Ramos (cell line): Measurements from ENCODE around the gene SLC49A4.
"Not testable (repeated sequence)": the region's sequence is repeated elsewhere in the genome, so short reads cannot be mapped to it uniquely, and the experiment has no call there.

Source experiments
- in situ Hi-C: fragments of 300-500 bp; cut with MboI; formaldehyde crosslinking; loops from one replicate; pipeline ENCODE4 v1.14.3; 2022; ENCODE audit warnings: low sequenced_read_pairs; ENCODE audit not compliant: unreplicated experiment

SLC49A4 gene, protein sequence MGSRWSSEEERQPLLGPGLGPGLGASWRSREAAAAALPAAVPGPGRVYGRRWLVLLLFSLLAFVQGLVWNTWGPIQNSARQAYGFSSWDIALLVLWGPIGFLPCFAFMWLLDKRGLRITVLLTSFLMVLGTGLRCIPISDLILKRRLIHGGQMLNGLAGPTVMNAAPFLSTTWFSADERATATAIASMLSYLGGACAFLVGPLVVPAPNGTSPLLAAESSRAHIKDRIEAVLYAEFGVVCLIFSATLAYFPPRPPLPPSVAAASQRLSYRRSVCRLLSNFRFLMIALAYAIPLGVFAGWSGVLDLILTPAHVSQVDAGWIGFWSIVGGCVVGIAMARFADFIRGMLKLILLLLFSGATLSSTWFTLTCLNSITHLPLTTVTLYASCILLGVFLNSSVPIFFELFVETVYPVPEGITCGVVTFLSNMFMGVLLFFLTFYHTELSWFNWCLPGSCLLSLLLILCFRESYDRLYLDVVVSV

DNA sequence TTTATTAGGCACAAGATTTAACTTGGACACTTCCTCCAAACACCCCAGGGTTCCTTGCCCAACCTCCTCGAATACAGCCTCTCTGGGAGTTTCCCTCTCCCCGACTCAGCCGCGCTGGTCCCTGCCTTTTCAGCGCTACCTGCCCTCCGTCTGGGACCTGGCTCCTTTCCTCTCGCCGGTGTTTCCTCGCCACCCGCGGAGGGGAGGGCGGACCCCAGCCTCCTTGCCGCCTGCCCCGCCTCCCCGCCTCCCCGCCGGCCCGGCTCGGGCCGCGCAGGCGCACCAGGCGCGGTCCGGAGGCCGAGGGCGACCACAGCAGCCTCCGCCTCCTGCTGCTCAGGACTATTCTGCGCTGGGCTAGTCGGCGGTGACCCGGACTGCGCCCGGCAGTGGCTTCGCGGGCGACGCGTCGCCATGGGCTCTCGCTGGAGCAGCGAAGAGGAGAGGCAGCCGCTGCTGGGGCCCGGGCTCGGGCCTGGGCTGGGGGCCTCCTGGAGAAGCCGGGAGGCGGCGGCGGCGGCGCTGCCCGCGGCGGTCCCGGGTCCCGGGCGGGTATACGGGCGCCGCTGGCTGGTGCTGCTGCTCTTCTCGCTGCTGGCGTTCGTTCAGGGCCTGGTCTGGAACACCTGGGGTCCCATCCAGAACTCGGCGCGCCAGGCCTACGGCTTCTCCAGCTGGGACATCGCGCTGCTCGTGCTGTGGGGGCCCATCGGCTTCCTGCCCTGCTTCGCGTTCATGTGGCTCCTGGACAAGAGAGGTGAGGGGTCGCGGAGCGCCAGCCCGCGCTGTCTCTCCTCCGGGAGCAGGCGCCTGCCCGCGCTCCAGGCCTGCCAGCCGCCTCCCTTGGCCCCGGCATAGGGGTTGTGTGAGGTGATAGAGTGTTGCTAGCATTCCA, at the start of gene SLC49A4:
Gene SLC49A4 (plus strand): TSS at position 291 of the 895 bp plus-strand sequence. CDS start 124 bp downstream, at position 415.
- in situ Hi-C loops: no loop called here

DNA sequence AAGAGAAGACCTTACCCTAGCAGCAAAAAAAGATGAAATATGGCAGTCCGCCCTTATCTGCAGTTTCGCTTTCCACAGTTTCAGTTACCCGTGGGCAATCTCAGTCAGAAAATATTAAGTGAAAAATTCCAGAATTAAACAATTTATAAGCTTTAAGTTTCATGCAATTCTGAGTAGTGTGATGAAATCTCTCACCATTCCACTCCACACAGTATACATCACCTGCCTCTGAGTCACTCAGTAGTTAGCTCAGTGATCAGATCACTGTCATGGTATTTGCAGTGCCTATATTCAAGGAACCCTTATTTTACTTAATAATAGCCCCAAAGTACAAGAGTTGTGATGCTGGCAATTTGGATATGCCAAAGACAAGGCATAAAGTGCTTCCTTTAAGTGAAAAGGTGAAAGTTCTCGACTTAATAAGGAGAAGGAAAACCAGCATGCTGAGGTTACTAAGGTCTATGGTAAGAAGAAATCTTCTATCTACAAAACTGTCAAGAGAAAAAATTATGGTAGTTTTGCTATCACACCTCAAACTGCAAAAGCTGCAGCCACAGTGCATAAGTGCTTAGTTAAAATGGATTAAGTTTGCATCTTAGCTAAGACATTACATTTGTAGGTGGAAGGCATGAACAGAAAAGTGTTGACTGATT, 49.4 kb upstream of the SLC49A4 start:
- in situ Hi-C loops: no loop called here

DNA sequence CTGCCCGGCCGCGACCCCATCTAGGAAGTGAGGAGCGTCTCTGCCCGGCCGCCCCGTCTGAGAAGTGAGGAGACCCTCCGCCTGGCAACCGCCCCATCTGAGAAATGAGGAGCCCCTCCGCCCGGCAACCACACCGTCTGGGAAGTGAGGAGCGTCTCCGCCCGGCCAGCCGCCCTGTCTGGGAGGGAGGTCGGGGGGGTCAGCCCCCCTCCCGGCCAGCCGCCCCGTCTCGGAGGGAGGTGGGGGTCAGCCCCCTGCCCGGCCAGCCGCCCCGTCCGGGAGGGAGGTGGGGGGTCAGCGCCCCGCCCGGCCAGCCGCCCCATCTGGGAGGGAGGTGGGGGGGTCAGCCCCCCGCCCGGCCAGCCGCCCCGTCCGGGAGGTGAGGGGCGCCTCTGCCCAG, 47.6 kb upstream of the SLC49A4 start:
- in situ Hi-C loops: not testable (repeated sequence)

DNA sequence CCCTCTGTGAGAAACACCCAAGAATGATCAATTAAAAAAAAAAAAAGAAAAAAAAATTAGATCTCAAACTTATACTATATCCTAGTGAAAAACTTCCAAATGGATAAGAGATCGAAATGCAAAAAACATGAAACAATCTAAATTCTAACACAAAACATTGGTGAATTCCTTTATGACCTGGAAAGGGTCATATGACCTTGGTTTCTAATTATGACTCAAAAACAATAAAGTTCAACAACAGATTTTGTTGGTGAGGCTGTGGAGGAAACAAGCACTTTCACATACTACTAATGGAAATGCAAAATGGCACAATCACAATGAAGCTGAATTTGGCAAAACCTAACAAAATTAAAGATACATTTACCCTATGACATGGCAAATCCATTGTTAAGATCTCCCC, 46.5 kb upstream of the SLC49A4 start:
- in situ Hi-C loops: no loop called here

DNA sequence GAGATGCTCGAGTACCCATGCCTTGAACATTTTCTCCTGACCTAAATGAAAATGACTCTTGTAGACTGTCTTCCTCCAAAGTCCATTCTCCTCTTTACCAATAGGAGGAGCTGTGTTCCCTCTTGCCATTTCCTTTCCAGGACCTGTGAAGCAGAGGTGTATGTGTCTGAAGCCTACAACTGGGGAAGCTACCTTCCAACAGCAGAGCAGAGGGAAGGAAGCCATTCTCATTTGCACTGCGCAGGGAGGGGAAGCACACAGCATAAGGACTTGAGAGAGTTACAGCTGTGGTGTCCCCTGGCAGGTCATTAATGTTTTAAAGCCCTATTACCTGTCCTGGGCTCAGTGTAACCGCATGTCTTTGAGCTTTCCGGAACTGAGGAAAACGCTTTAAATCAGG, 39.9 kb upstream of the SLC49A4 start:
- in situ Hi-C loops: no loop called here

DNA sequence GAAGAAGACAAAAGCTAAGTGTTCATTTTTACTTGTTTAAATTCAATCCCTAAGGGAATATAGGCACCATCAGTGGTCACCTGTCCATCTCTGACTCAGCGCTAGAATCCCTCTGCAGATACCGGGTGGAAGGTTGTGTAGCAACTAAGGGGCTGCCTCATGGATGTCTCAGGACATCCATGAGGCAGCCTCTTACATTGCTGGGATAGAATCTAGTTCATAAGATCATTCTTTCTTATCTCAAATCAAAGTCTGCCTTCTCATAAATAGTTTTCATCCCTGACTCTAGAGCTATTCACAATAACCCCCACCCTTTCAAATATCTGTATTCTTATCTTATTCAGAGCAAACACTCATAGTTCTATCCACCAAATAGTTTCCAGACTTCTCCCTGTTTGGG, 39.4 kb upstream of the SLC49A4 start:
- in situ Hi-C loops: no loop called here

DNA sequence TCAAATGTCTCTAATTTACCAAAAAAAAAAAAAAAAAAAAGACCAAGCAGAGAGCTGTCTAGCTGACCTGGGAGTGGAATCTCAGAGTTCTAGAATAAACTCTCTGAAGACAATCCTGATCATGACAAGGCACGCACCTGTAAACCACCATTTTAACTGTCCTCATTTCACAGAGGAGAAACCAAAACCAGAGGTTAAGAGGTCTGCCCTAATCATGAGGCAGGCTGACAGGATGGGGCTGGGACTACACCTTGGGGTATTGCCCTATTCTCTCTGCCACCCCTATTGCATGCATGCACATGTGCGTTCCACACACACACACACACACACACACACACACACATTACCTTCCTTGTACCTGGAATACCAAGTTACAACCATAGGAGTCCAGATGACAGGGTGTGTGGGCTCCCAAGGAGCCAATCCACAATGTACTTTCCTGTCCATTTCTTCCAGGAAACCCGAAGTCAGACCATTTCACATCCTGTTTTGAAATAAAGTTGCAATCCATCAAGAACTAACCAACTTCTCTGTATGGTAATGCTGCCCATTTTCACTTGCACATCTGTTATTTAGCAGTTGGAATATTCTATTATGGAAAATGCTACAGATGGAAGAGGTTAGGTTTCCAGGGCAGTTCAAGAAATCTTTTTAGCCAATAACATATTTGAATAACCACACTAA, 35.9 kb upstream of the SLC49A4 start:
- in situ Hi-C loops: no loop called here

DNA sequence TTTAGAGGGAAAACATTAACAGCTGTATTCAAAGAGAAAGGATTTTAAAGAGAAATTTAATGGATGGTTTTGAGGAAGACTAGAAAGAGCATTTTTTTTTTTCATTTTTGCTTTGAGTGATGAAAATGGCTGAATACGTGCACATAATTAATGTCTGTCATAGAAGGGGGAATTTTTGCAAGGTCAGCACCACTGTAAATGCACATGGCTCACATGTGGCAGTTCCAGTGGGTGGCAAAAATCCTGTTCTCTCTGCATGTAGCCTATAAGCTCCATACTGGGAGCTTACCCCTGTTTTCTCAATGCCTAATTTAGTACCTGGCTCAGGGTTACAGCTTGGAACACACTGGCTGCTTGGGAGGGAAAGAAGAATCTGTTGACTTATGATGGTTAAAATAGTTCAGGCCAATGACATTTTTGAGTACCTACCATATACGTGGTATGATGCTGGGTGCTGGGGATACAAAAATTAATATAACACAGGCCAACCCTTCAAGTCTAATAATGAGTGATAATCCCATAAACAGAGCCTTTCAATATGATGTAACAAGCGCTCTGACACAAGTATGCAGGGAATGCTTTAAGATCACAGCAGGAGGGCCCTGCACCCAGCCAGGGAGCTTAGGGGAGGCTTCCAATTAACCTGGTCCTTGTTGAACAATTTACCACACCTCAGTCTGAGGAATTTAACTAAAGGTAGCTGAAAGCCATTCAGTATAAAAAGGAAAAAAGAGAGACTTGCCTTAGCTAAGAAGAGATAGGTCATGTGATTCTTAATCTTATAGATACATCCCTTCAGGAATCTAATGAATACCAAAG, 34.2 kb upstream of the SLC49A4 start:
- in situ Hi-C loops: no loop called here

DNA sequence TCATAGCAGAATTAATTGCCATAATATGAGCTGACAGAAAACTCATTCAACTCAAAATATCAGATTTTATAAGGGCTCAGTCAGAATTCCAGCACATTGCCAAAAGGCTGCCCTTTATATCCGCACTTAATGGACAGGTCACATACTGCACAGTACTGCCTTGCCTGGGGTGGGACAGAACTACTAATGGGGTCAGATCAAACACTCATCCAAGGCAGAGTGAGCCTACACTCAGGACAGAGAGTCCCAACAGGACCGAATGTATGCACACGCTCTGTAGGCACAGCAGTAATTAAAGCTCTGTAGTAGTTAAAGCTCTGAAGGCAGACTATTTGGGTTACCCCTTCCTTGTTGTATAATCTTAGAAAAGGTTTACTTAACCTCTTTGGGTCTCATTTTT, 28.4 kb upstream of the SLC49A4 start:
- in situ Hi-C loops: no loop called here

DNA sequence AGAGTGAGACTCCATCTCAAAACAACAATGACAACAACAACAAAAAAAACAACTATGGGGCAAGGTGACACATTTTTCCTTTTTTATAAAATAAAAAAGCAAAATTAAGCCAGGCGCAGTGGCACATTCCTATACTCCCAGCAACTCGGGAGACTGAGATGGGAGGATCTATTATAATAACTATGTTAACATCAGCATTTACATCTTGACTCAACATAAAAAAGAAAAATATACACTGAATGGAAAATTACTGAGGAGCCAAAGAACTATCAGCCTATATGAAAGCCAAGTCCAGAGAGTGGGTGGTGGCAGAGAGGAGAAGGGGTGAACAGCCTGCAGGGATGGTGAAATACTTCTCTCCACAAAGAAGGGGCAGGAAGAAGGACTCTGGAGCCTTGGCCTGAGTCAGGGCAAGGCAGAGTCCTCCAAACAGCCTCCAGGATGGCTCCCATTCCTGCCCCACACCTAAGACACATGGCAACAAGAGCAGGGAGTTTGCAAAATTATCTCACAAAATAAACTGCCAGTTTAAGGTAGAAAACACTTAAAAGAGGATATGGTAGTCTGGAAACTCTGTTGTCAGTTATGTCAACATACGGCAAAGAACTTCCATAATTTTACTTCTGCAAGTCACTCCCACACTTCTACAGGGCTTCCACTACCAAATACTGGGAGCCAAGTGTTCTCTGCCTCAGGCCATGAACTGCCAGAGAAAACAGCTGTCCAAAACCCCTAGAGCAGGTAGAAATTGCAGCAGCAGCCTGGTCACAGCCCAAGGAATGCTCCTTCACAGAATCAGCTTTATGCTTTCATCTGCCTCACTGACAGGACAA, 27.1 kb upstream of the SLC49A4 start:
- in situ Hi-C loops: no loop called here

DNA sequence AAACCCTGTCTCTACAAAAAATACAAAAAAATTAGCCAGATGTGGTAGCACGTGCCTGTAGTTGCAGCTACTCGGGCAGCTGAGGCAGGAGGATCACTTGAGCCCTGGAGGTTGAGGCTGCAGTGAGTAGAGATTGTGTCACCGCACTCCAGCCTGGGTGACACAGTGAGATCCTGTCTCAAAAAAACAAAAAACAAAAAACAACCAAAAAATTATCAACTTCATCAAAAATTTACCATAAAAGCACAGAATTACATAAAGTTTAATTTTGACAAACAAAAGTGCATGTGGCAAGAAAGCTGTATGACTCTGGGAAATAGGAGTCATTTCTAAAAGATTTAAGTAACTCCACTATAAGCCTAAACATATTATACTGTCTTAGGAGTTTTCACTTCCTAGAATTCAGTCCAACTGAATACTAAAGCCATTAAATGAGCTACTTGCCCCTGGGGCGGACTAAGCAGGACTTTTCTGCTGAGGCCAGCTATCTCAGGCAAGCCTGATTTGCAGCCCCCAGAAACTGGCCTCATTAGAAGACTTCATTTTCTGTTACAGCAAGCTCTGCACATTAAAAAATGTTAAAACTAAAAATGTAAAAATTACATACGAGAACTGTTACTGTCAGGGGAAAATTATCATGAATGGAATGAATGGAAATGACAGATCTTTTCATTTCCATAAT, 24.2 kb upstream of the SLC49A4 start:
- in situ Hi-C loops: no loop called here

DNA sequence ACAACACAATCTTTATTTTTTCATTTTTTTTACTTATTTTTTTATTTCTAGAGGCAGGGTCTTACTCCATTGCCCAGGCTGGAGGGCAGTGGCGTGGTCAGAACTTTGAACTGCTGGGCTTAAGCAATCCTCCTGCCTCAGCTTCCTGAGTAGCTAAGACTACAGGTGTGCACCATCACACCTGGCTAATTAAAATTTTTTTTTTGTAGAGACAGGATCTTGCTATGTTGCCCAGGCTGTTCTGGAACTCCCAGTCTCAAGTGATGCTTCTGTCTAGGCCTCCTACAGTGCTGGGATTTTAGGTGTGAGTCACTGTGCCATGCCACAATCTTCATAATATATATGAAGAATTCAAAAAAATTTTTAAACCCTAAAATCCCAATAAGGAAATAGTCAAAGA, 22.0 kb upstream of the SLC49A4 start:
- in situ Hi-C loops: no loop called here

DNA sequence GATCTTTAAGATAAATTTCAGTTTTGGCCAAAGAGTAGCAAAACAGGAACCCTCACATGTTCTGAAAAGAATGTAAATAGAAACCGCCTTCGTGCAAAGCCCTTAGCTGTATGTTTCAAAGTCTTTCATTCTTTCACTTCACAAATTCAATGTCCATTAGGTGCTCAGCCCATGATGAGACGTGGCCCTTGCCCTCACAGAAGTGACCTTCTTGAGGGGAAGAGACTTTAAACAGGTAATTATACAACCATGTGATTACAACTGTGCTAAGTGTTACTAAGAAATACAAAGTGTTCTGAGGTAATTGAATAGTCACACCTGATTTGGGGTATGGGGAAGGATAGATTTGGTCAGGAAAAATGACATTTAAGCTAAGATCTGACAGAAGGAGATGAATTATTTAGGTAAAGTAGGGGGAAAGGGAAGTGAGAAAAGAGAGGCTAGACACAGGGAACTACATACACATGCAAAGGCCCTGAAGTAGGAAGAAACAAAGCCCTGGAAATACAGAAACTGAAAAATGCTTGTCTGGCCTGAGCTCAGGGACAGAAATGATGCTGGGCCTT, 20.8 kb upstream of the SLC49A4 start:
- in situ Hi-C loops: no loop called here

DNA sequence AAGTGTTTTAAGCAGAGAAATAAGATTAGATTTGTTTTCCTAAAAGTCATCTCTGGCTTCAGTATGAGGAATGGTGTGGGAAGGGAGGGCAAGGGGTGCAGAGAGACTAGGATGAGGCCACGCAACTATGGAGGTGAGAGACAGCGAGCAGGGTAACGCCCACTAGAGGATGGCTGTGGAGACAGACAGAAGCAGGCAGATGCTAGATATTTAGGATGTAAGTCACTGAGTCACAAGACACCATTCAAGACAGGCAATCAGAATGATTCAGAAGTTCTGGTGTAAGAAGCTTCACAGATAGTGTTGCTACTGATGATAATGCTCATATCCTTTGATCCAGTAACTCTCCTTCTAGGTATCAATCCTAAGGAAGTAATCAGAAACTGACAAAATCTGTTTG, 20.3 kb upstream of the SLC49A4 start:
- in situ Hi-C loops: no loop called here

DNA sequence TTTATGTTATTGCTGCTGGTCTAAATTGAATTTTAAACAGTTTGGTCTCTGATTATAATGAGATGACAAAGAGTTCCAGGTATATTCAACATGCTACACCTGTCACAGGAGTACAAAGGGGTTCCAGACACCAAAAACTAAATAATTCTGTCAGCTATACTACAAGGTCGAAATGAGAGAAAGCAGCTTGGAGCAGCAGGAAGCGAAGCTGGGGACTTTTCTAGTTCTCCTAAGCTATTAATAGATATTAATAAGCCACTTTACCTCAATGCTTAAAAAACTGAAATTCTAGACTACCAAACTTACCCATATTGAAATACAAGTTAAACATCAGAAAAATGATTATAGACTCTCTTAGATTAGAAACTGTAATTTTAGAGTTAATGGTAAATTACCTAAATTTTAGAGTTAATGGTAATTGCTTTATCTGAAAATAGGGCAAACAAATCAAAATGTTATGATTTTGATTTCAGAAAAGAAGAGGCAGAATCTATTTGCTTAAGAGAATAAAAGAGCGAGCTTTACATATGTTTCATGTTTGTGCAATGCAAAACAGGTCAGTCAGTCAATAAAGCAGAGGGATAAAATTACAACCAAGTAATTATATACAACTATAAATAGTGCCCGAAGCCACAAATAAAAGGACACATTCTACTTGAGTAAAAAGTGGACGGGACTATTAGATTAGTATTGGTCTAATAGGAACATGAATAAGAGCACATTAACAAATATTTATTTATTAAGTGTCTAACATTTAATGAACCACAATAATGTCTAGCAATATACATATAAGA, 18.0 kb upstream of the SLC49A4 start:
- in situ Hi-C loops: no loop called here

DNA sequence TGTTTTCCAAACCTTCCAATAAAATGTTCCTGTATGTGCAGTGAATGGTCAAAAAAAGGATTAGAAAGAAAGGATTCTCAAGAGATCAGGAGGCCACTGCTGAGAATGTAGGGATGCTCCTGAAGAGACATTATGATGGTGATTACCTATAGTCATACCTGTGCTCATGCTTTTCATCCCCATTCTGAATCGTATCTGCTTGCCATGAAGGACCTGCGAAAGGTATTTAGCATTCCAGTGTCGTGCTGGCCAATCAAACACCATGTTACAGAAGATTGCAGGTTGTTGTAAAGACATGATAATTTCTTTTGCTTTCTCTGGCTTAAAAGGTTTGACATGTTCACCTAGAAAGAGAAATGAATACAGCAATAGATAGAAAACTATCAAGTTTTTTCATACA, 17.3 kb upstream of the SLC49A4 start:
- in situ Hi-C loops: no loop called here

DNA sequence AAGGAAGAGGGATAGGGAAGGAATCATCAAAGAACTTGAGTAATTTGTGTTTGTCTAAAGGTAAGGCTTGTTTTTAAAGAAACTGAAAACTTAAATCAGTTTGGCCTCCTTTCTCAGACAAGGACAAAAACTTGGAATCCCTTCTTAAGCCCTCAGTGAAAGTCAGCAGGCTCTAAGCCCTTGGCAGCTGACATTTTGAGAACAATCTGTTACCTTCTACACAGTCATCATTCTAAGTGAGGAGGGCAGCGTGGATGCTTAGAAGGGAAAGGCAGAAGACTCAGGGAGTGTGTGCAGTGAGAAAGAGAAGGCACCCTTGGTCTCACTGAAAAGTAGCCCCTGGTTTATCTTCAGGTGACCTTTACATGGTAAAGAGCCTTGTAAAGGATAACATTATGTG, 12.1 kb upstream of the SLC49A4 start:
- in situ Hi-C loops: no loop called here
